Loucy (cell line): ENCODE measurements around the gene DLGAP4.

Experiments
- H2AFZ ChIP-seq: fragments of 200-600 bp; sonication (generic); 2 replicates; pipeline ENCODE4 v1.6.0; 2016; ENCODE audit warnings: antibody characterized with exemption, mild to moderate bottlenecking, low read length, moderate library complexity
- H3F3A ChIP-seq: fragments of 200-600 bp; 2 replicates; pipeline ENCODE4 v1.6.0; 2016; ENCODE audit warnings: antibody characterized with exemption, low read depth, mild to moderate bottlenecking
- H3K27me3 ChIP-seq: fragments of 200-600 bp; sonication (generic); 2 replicates; pipeline ENCODE4 v1.6.1; 2014; ENCODE audit warnings: low read length, mild to moderate bottlenecking; ENCODE audit not compliant: insufficient read depth, poor library complexity, severe bottlenecking
- H3K36me3 ChIP-seq: fragments of 200-600 bp; sonication (generic); 2 replicates; pipeline ENCODE4 v1.6.1; 2016; ENCODE audit warnings: low read length; ENCODE audit not compliant: insufficient read depth
- H3K4me1 ChIP-seq: fragments of 200-600 bp; sonication (generic); 2 replicates; pipeline ENCODE4 v1.5.1; 2014; ENCODE audit warnings: low read length, mild to moderate bottlenecking; ENCODE audit not compliant: insufficient read depth, poor library complexity, severe bottlenecking
- H3K4me2 ChIP-seq: fragments of 200-600 bp; sonication (generic); 2 replicates; pipeline ENCODE4 v1.6.0; 2014; ENCODE audit warnings: antibody characterized with exemption, low read length, low read depth, mild to moderate bottlenecking; ENCODE audit not compliant: poor library complexity, severe bottlenecking
- H3K4me3 ChIP-seq: fragments of 200-600 bp; sonication (generic); 2 replicates; pipeline ENCODE4 v1.5.1; 2014; ENCODE audit warnings: low read length, mild to moderate bottlenecking, mixed read lengths; ENCODE audit not compliant: poor library complexity, severe bottlenecking
- H3K79me2 ChIP-seq: fragments of 200-600 bp; sonication (generic); 2 replicates; pipeline ENCODE4 v1.6.1; 2014; ENCODE audit warnings: low read length; ENCODE audit not compliant: insufficient read depth
- H3K9ac ChIP-seq: fragments of 200-600 bp; sonication (generic); 2 replicates; pipeline ENCODE4 v1.6.0; 2014; ENCODE audit warnings: mild to moderate bottlenecking, low read depth, low read length, moderate library complexity; ENCODE audit not compliant: poor library complexity, severe bottlenecking
- H3K9me2 ChIP-seq: fragments of 200-600 bp; sonication (generic); replicated peaks from 2 replicates; pipeline ENCODE4 v1.6.1; 2016; ENCODE audit warnings: low read depth, low read length, mixed read lengths
- H3K9me3 ChIP-seq: fragments of 200-600 bp; sonication (generic); 2 replicates; pipeline ENCODE4 v1.6.1; 2014; ENCODE audit warnings: mild to moderate bottlenecking, antibody characterized with exemption, low read length, low read depth; ENCODE audit not compliant: insufficient read depth
- H4K20me1 ChIP-seq: fragments of 200-600 bp; sonication (generic); 2 replicates; pipeline ENCODE4 v1.6.0; 2014; ENCODE audit warnings: antibody characterized with exemption, low read length, mild to moderate bottlenecking; ENCODE audit not compliant: insufficient read depth, poor library complexity, severe bottlenecking
- CTCF ChIP-seq: fragments of 200-600 bp; sonication (generic); conservative IDR thresholded peaks from 2 replicates; pipeline ENCODE4 v1.5.1; 2014; ENCODE audit warnings: mild to moderate bottlenecking, antibody characterized with exemption, low read length
- EZH2phosphoT487 ChIP-seq: fragments of 200-600 bp; IDR thresholded peaks from 2 replicates; pipeline ENCODE4 v1.6.1; 2018; ENCODE audit warnings: antibody characterized with exemption, mild to moderate bottlenecking, moderate library complexity, borderline replicate concordance

Gene DLGAP4

GRCh38 chr20:36370991-36371790, 65.1 kb downstream of the DLGAP4 start:
- no peaks in the 10 kb centered on the region for H3K9me2 ChIP-seq
- no peaks in the 10 kb centered on the region for H3K79me2 ChIP-seq
- no peak overlapping the region for H3K4me3 ChIP-seq
- H4K20me1 ChIP-seq: no peaks in the 10 kb centered on the region
- TF ChIP-seq EZH2phosphoT487: no peak
- TF ChIP-seq CTCF: no peak
- no peaks in the 10 kb centered on the region for H3K36me3 ChIP-seq
- no peak overlapping the region for H3K9ac ChIP-seq
- no peaks in the 10 kb centered on the region for H3K4me1 ChIP-seq
- no peaks in the 10 kb centered on the region for H3F3A ChIP-seq
- no peaks in the 10 kb centered on the region for H3K9me3 ChIP-seq
- no peaks in the 10 kb centered on the region for H3K27me3 ChIP-seq
- no peak overlapping the region for H2AFZ ChIP-seq
- H3K4me2 ChIP-seq: no peak overlapping the region

GRCh38 chr20:36372666-36373065, 66.5 kb downstream of the DLGAP4 start:
- Histone ChIP-seq H3F3A (no peaks in the 10 kb centered on the region), H3K4me1 (no peaks in the 10 kb centered on the region), H3K4me3 (no peak overlapping the region), H3K4me2 (no peak overlapping the region), H3K9me3 (no peaks in the 10 kb centered on the region), H3K9ac (no peak overlapping the region), H3K9me2 (no peaks in the 10 kb centered on the region), H2AFZ (no peak overlapping the region), H3K36me3 (no peaks in the 10 kb centered on the region), H4K20me1 (no peaks in the 10 kb centered on the region), H3K79me2 (no peaks in the 10 kb centered on the region), H3K27me3 (no peaks in the 10 kb centered on the region)
- TF ChIP-seq CTCF (no peak), EZH2phosphoT487 (no peak)

DNA sequence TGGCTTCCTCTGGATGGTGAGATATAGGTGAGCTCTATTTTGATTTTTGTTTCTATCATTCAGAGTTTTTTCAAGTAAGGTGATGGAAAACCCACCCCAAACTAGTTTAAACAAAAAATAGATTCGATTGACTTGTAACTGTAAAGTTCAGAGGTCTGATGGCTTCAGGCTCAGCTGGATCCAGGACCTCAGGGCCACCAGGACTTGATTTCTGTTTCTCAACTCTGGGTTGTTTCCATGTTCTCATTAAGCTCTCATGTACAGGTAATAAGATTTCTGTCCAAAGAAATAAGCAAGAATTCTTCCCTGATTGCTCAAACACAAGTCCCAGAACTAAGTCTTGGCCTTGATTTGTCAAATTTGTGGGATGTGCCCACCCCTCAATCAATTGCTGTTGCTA, 67.0 kb downstream of the DLGAP4 start:
- no peaks in the 10 kb centered on the region for H3K9me2 ChIP-seq
- H3K4me1 ChIP-seq: no peaks in the 10 kb centered on the region
- TF ChIP-seq EZH2phosphoT487 (no peak), CTCF (no peak)
- no peak overlapping the region for H3K4me3 ChIP-seq
- H3K9ac ChIP-seq: no peak overlapping the region
- H3K4me2 ChIP-seq: no peak overlapping the region
- no peak overlapping the region for H2AFZ ChIP-seq
- no peaks in the 10 kb centered on the region for H3K9me3 ChIP-seq
- no peaks in the 10 kb centered on the region for H4K20me1 ChIP-seq
- no peaks in the 10 kb centered on the region for H3K36me3 ChIP-seq
- H3K79me2 ChIP-seq: no peaks in the 10 kb centered on the region
- H3F3A ChIP-seq: no peaks in the 10 kb centered on the region
- no peaks in the 10 kb centered on the region for H3K27me3 ChIP-seq
